Ovary (tissue), 3 donors: ENCODE results near the gene TMEM219.

Experiments used
- CTCF ChIP-seq, 3 donors: fragments of 450-650 bp in 2 of 3; fragments of 200-600 bp in 1 of 3; IDR thresholded peaks; one replicate each; pipeline versions ENCODE4 v1.5.1 to v1.8.0; 2016 to 2022; ENCODE audit warnings: antibody characterized with exemption in 3 of 3, mild to moderate bottlenecking in 1 of 3
- EP300 ChIP-seq: sonication (generic); formaldehyde crosslinking; IDR thresholded peaks from one replicate; pipeline ENCODE4 v1.6.1; 2017; ENCODE audit warnings: antibody characterized with exemption
- POLR2A ChIP-seq: fragments of 450-650 bp; IDR thresholded peaks from one replicate; pipeline ENCODE4 v1.6.1; 2017; ENCODE audit warnings: antibody characterized with exemption, mild to moderate bottlenecking, moderate library complexity
- donor health status: DM: no; HTN: no; CAD: no.

- TF ChIP-seq POLR2A: no peak
- no peak for TF ChIP-seq CTCF (IDR thresholded peaks at IDR 0.05)
- TF ChIP-seq EP300: no peak
Measured at GRCh38 chr16:29951625-29952365, 10.1 kb upstream of the TMEM219 start.
